Gastrocnemius medialis (tissue), 4 donors: ENCODE results near the gene GXYLT1.

Source experiments
- CTCF ChIP-seq, 5 experiments: fragments of 450-650 bp in 3 of 5; fragments of 200-600 bp in 2 of 5; sonication (generic) in 2 of 5; IDR thresholded peaks in 4 of 5; conservative IDR thresholded peaks in 1 of 5; 1 replicate in 4 of 5; 2 replicates in 1 of 5; pipeline ENCODE4 v1.5.1; 2016 to 2019; ENCODE audit warnings: antibody characterized with exemption in 5 of 5, mild to moderate bottlenecking in 3 of 5, moderate library complexity in 3 of 5
- POLR2A ChIP-seq, 2 donors: fragments of 450-650 bp; IDR thresholded peaks; one replicate each; pipeline ENCODE4 v1.6.1; 2017; ENCODE audit warnings: antibody characterized with exemption in 2 of 2, mild to moderate bottlenecking in 2 of 2, moderate library complexity in 2 of 2

GRCh38 chr12:42070036-42070435 lies 74.6 kb downstream of the GXYLT1 start:
- TF ChIP-seq CTCF (IDR thresholded peaks at IDR 0.05 in 4 of 5, conservative IDR thresholded peaks at IDR 0.05 in 1 of 5) = no peak
- no peak for TF ChIP-seq POLR2A (IDR thresholded peaks at IDR 0.05)
